Activated CD4-positive, alpha-beta T cell treated with anti-CD3 and anti-CD28 coated beads for 36 hours (primary cell): ENCODE data around the gene PLEKHH1. TPM values are rescaled to one million over a fixed set of nuclear protein-coding genes. Genes with fewer than 3 reads are reported as not detected.

Experiments used
- ATAC-seq: fragments of 200-7000 bp; cut with Tn5 transposase; one replicate; pipeline ENCODE4 v1.10.0; 2021; ENCODE audit warnings: mild to moderate bottlenecking, moderate library complexity
- CTCF ChIA-PET: fragments of 350-600 bp; sonication (Branson Sonifier 250); formaldehyde crosslinking; loops from one replicate; lab custom pipeline; 2021; ENCODE audit warnings: antibody characterized with exemption; lab: Charles Lee
- POLR2A ChIA-PET: fragments of 350-600 bp; sonication (Branson Sonifier 250); formaldehyde crosslinking; loops from one replicate; lab custom pipeline; 2021; ENCODE audit warnings: antibody characterized with exemption, inconsistent platforms; lab: Charles Lee
- DNase-seq: peaks from one replicate; pipeline ENCODE4 v3.0.0-alpha.2; 2020
- H3K27ac Mint-ChIP-seq: one replicate; pipeline ENCODE4 v1.8.0; 2021; ENCODE audit warnings: mixed read lengths
- H3K27me3 Mint-ChIP-seq: one replicate; pipeline ENCODE4 v1.8.0; 2021; ENCODE audit warnings: mixed read lengths
- H3K36me3 Mint-ChIP-seq: one replicate; pipeline ENCODE4 v1.8.0; 2021; ENCODE audit warnings: low read depth, mixed read lengths
- H3K4me1 Mint-ChIP-seq: one replicate; pipeline ENCODE4 v1.8.0; 2021; ENCODE audit warnings: mixed read lengths
- H3K4me3 Mint-ChIP-seq: one replicate; pipeline ENCODE4 v1.8.0; 2021; ENCODE audit warnings: mild to moderate bottlenecking, moderate library complexity, mixed read lengths
- H3K9me3 Mint-ChIP-seq: one replicate; pipeline ENCODE4 v1.8.0; 2021; ENCODE audit warnings: low read depth, mixed read lengths
- intact Hi-C, 2 experiments: fragments of 100-400 bp; cut with DNase I in 1 of 2; cut with micrococcal nuclease in 1 of 2; formaldehyde crosslinking; loops; one replicate each; pipeline versions ENCODE4 v1.14.2 to v1.15.1; 2022 to 2024; cut with DNase I, micrococcal nuclease
- total RNA-seq, 2 experiments: library from RNA; stranded (reverse); gene quantifications; one replicate each; pipeline ENCODE4 v1.2.3, GENCODE V29; 2021

The PLEKHH1 gene
- total RNA-seq, 2 experiments from 2014 or later = 4.1 to 5.7 TPM

DNA sequence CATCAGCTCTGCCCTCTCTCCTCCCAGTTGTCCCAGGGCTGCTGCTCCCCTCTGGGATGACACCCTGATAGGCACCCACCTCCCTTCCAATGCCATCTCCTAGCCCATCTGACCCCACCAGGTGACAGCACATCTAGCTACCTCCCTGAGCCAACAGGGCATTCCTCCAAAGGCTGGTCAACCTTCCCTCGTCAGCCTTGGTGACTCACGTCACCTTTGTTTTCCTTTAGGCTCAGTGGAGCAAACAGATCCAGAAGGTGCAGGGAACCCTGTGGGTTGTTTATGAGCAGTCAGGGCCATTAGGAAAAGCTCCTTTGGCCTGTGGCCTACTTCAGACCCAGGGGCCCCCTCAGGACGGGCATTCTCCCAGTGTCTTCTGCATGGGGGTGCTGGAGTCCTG, 34.6 kb downstream of the PLEKHH1 start:
- Mint-ChIP-seq H3K36me3 (no peaks in the 10 kb centered on the region), H3K27ac (no peak overlapping the region), H3K4me1 (no peaks in the 10 kb centered on the region), H3K4me3 (no peak overlapping the region), H3K27me3 (peaks cover 3% of the 10 kb centered on the region), H3K9me3 (no peaks in the 10 kb centered on the region)
- CTCF ChIA-PET = interaction anchor here (1.0 to 6.2 kb wide), 2 partner anchors 140 to 141 kb away, joined by 3 to 37 read pairs; no protein-coding TSS in a partner anchor
- DNase-seq (no peak), ATAC-seq (no peak)
- POLR2A ChIA-PET = no interaction called here
- intact Hi-C loops = no loop called here

DNA sequence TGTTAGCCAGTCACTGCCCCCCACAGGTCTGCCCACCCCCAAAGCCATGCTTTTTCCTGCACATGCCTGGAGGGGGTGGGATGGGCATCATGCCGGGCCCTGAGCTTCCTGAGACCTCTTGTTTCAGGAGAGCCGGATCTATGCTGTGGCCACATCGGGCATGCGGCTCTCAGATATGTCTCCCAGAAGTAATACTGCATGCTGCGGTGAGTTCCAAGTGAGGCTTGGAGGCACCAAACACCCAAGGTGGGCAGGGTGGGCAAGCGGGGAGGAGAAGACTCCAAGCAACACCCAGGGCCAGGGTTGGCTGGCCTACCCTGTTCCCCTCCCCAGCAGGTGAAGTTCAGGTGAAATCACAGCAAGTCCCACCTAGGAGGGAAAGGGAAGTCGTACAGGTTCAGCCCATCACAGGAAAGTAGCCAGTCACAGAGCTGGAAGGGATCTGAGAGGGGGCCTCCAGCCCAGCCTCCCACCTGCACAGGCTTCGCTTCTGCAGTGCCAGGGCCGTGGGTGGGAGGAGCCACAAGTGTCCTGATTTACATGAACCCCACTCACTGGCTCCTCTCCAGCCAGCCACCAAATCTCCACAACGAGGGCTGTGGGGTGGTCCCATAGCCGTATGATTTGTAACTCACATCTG, 36.0 kb downstream of the PLEKHH1 start:
- Mint-ChIP-seq H3K4me1 (no peaks in the 10 kb centered on the region), H3K9me3 (no peaks in the 10 kb centered on the region), H3K4me3 (no peak overlapping the region), H3K27ac (no peak overlapping the region), H3K36me3 (no peaks in the 10 kb centered on the region), H3K27me3 (peaks cover 3% of the 10 kb centered on the region)
- DNase-seq (no peak), ATAC-seq (no peak)
- intact Hi-C loops = no loop called here
- ChIA-PET CTCF (interaction anchor here (0.6 to 5.1 kb wide), 4 partner anchors 13 to 1210 kb away, joined by 3 to 159 read pairs (median 44); no protein-coding TSS in a partner anchor), POLR2A (no interaction called here)

DNA sequence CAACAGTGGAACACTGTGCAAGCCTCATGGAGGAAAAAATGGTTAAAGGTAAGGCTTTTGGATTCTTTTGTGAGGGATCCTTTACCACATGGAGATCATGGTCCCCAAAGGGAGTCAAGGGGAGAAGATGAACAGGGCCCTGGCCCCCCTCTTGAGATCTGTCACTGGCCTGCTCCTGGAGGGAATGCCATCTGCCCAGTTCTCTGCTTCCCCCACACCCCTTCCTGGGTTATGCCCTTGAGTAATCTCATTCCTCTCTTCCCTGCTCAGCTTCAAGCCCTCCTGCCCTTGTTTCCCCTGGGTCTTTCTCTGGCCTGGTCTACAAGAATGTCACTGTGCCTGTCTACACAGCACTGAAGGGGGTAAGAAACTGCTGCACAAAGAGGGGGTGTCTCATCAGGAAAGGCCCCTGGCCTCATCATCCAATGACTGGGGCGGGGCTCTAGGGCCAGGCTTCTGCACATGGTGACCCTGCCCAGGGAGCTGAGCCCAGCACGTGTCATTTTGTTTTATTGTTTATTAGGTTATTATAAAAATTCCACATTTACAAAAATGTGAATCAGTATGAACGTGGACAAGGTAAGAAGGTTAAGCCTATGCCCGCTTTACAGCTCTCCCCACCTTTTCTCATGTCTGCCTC, 36.7 kb downstream of the PLEKHH1 start:
- Mint-ChIP-seq H3K27ac (no peak overlapping the region), H3K4me1 (no peaks in the 10 kb centered on the region), H3K4me3 (no peak overlapping the region), H3K27me3 (peaks cover 3% of the 10 kb centered on the region), H3K36me3 (no peaks in the 10 kb centered on the region), H3K9me3 (no peaks in the 10 kb centered on the region)
- ATAC-seq (no peak), DNase-seq (no peak)
- POLR2A ChIA-PET = interaction anchor here (0.6 kb wide), 1 partner anchor 35 kb away, joined by 3 read pairs; no protein-coding TSS in a partner anchor
- intact Hi-C loops = loop anchor here in 1 of 2 experiments (5.0 kb wide), 1 partner anchor 1212 kb away; no protein-coding TSS in a partner anchor
- CTCF ChIA-PET = interaction anchor here (0.6 to 5.1 kb wide), 10 partner anchors 8 to 1546 kb away, joined by 4 to 159 read pairs (median 19); partner anchors contain the start of gene PIGH

DNA sequence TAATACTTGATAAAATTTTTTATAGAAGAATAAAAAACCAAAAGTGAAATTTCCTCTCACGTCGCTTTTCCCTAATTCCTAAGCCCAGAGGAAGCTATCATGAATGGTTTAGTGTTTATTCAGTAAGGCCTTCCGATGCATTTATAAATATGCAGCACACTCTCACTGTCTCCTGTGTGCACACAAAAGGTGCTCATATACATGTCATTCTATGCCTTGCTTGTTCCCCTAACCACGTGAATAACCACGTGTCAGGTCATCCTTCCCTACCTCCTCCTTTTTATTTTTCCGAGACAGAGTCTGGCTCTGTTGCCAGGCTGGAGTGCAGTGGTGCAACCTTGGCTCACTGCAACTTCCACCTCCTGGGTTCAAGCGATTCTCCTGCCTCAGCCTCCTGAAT, 37.4 kb downstream of the PLEKHH1 start:
- Mint-ChIP-seq H3K36me3 (no peaks in the 10 kb centered on the region), H3K27ac (no peak overlapping the region), H3K4me3 (no peak overlapping the region), H3K4me1 (no peaks in the 10 kb centered on the region), H3K27me3 (peaks cover 3% of the 10 kb centered on the region), H3K9me3 (no peaks in the 10 kb centered on the region)
- intact Hi-C loops = loop anchor here in 1 of 2 experiments (5.0 kb wide), 1 partner anchor 1213 kb away; no protein-coding TSS in a partner anchor
- ChIA-PET CTCF (interaction anchor here (0.8 to 5.1 kb wide), 22 partner anchors 8 to 155 kb away, joined by 3 to 159 read pairs (median 8); partner anchors contain the start of genes PIGH and PLEKHH1), POLR2A (interaction anchor here (0.6 kb wide), 2 partner anchors 34 to 61 kb away, joined by 3 read pairs; no protein-coding TSS in a partner anchor)
- ATAC-seq = no peak
- DNase-seq = no peak

DNA sequence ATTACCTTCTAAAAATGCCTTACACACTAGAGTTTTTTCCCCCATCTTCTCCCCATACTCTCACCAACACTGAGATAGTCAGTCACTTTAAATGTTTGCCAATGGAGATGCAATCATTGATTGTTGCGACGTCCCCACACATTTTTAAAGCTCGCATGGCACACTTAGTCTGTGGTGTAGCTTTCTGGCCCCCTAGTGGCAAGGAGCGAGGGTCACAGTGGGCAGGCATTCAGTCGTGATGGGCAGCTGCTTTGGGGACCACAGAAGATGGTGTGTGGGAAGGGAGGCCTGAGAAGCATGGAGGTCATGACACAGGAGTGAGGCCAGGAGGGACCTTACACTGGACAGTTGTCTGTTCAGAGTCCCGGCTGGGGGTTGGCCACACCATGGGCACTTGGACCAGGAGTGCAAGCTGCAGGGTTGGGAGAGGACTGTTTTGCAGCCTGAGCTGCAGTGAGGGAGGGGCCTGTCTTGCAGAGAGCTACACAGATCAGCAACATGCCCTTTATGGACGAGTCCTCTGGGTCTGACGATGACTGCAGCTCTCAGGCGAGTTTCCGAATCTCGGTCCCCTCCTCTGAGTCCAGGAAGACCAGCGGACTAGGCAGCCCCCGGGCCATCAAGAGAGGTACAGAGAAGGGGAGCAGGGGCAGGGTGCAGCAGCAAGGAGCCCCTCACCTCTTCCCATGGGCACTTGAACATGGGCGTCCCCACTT, 38.3 kb downstream of the PLEKHH1 start:
- Mint-ChIP-seq H3K4me3 (no peak overlapping the region), H3K9me3 (no peaks in the 10 kb centered on the region), H3K36me3 (no peaks in the 10 kb centered on the region), H3K27ac (no peak overlapping the region), H3K4me1 (no peaks in the 10 kb centered on the region), H3K27me3 (peaks cover 3% of the 10 kb centered on the region)
- intact Hi-C loops = loop anchor here (1.0 to 5.0 kb wide), 3 partner anchors 45 to 1214 kb away; no protein-coding TSS in a partner anchor
- ATAC-seq (peak; percentile 97), DNase-seq (peak; percentile 82)
- ChIA-PET POLR2A (no interaction called here), CTCF (interaction anchor here (0.5 to 5.1 kb wide), 47 partner anchors 9 to 1519 kb away, joined by 3 to 159 read pairs (median 4); partner anchors contain the start of genes PIGH, PLEKHH1 and TMEM229B)

DNA sequence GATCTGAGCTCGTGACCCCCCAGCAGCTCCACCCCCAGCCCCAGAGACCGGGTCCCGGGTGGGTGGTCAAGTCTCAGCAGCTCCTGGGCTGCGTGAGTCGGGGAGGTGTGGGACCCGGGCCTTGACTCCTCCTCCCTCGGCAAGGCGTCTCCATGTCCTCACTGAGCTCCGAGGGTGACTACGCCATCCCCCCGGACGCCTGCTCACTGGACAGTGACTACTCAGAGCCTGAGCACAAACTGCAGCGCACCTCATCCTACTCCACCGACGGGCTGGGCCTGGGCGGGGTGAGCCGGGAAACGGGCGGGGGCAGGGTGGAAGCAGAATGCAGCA, 38.9 kb downstream of the PLEKHH1 start:
- CTCF ChIA-PET = interaction anchor here (0.5 to 5.1 kb wide), 32 partner anchors 10 to 1519 kb away, joined by 3 to 159 read pairs (median 6); partner anchors contain the start of genes PIGH, PLEKHH1 and TMEM229B
- ATAC-seq (no peak), DNase-seq (no peak)
- POLR2A ChIA-PET = no interaction called here
- Mint-ChIP-seq H3K36me3 (no peaks in the 10 kb centered on the region), H3K9me3 (no peaks in the 10 kb centered on the region), H3K27ac (no peak overlapping the region), H3K4me1 (no peaks in the 10 kb centered on the region), H3K27me3 (peaks cover 3% of the 10 kb centered on the region), H3K4me3 (no peak overlapping the region)
- intact Hi-C loops = loop anchor here (1.0 to 5.0 kb wide), 3 partner anchors 46 to 1215 kb away; no protein-coding TSS in a partner anchor

DNA sequence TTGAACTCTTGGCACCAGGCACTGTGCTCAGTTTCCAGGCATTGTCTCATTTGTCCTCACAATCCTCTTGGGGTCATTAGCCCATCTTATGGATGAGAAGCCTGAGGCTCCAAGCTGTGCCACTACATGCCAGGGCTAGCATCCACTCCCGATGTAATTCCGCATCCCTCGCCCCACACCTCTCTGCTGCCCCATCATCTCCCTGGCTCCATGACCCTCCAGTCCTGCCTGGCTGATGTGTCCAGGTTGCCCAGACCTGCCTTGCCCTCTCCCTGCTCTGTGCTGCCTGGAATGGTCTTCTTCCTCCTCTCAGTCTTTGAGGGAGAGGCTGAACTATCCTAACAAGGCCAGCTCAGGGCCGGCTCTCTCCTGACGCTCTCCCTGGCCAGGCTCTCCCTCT, 39.5 kb downstream of the PLEKHH1 start:
- H3K4me3 Mint-ChIP-seq = no peak overlapping the region
- no peaks in the 10 kb centered on the region for H3K4me1 Mint-ChIP-seq
- no peaks in the 10 kb centered on the region for H3K9me3 Mint-ChIP-seq
- CTCF ChIA-PET = interaction anchor here (0.8 to 5.1 kb wide), 9 partner anchors 10 to 144 kb away, joined by 3 to 159 read pairs (median 24); partner anchors contain the start of gene PIGH
- POLR2A ChIA-PET = no interaction called here
- peaks cover 3% of the 10 kb centered on the region for H3K27me3 Mint-ChIP-seq
- ATAC-seq (no peak), DNase-seq (no peak)
- H3K27ac Mint-ChIP-seq = no peak overlapping the region
- intact Hi-C loops = loop anchor here in 1 of 2 experiments (5.0 kb wide), 1 partner anchor 1215 kb away; no protein-coding TSS in a partner anchor
- H3K36me3 Mint-ChIP-seq = no peaks in the 10 kb centered on the region

DNA sequence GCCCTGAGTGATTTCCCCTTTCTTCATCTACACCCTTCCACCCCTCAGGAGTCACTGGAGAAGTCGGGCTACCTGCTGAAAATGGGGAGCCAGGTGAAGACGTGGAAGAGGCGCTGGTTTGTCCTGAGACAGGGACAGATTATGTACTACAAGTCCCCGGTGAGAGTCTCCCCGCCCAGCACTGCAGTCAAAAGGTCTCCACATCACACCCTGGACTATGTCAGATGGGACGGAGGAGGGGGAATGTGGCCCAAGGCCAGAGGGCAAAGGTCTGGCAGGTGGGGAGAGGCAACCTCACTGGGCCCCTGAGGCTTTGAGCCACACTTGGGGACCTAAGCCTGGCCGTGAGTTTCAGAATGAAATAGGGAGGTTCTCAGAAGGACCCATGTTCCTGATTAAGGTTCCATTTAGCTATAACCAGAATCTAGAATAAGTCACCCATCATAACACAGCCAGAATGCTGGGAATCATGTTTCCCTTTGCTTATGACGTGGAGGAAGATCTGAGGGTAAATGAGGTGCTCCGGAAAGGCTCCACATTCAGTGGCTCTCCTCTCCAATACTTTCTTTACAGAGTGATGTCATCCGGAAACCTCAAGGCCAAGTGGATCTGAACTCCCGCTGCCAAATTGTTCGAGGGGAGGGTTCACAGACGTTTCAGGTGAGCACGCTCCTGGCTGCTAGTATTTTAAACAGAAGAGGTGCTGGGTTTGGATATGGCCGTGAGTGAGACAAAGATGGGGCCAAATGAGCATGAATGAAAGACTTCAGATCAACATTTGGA, 40.3 kb downstream of the PLEKHH1 start:
- H3K4me1 Mint-ChIP-seq = no peaks in the 10 kb centered on the region
- ChIA-PET CTCF (interaction anchor here (0.8 to 5.1 kb wide), 6 partner anchors 9 to 144 kb away, joined by 3 to 159 read pairs (median 32); partner anchors contain the start of gene TMEM229B), POLR2A (no interaction called here)
- DNase-seq (no peak), ATAC-seq (no peak)
- intact Hi-C loops = loop anchor here in 1 of 2 experiments (5.0 kb wide), 1 partner anchor 1216 kb away; no protein-coding TSS in a partner anchor
- no peaks in the 10 kb centered on the region for H3K36me3 Mint-ChIP-seq
- H3K27me3 Mint-ChIP-seq = peaks cover 3% of the 10 kb centered on the region
- H3K27ac Mint-ChIP-seq = no peak overlapping the region
- H3K9me3 Mint-ChIP-seq = no peaks in the 10 kb centered on the region
- no peak overlapping the region for H3K4me3 Mint-ChIP-seq

DNA sequence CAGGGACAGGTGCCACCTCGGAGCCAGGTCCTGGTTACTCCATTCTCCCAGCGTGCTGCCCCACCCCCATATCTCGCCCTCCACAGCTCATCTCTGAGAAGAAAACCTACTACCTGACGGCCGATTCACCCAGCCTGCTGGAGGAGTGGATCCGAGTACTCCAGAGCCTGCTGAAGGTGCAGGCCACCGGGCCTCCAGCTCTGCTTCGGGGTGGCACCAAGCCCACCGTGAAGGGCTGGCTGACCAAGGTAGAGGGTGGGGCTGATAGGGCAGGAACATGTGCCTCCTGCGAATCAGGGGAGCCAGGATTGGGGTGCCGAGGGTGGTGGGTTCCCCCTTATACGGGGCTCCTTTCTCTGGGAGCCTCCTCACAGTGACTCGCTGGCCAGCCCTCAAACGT, 41.1 kb downstream of the PLEKHH1 start:
- POLR2A ChIA-PET = no interaction called here
- Mint-ChIP-seq H3K4me3 (no peak overlapping the region), H3K9me3 (no peaks in the 10 kb centered on the region), H3K27me3 (peaks cover 3% of the 10 kb centered on the region), H3K36me3 (no peaks in the 10 kb centered on the region), H3K27ac (no peak overlapping the region), H3K4me1 (no peaks in the 10 kb centered on the region)
- intact Hi-C loops = loop anchor here in 1 of 2 experiments (5.0 kb wide), 1 partner anchor 1217 kb away; no protein-coding TSS in a partner anchor
- CTCF ChIA-PET = interaction anchor here (1.0 kb wide), 1 partner anchor 130 kb away, joined by 3 read pairs; no protein-coding TSS in a partner anchor
- DNase-seq (no peak), ATAC-seq (no peak)

DNA sequence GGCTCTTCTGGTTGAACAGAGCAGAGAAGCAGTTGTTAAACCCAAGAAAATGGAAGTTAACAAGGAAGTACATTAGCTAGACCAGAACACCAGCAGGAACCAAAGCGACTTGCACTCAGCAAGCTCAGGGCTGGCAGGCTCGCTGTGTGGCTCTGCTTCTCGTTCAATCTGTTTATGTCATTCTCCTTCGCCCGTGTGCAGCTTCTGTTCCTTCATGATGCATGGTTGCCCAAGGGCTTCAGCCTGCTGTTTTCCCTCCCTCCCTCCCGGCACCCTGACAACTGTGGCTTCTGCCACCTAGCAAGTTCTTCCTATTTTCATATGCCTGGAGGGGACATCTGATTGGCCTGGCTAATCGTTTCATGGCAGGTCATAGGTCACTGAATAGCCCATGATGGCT, 41.7 kb downstream of the PLEKHH1 start:
- intact Hi-C loops = loop anchor here in 1 of 2 experiments (5.0 kb wide), 1 partner anchor 1218 kb away; no protein-coding TSS in a partner anchor
- ATAC-seq (no peak), DNase-seq (no peak)
- no peaks in the 10 kb centered on the region for H3K36me3 Mint-ChIP-seq
- ChIA-PET POLR2A (interaction anchor here (0.7 kb wide), 1 partner anchor 126 kb away, joined by 3 read pairs; no protein-coding TSS in a partner anchor), CTCF (interaction anchor here (1.0 to 1.9 kb wide), 2 partner anchors 10 to 129 kb away, joined by 3 to 6 read pairs; no protein-coding TSS in a partner anchor)
- peaks cover 3% of the 10 kb centered on the region for H3K27me3 Mint-ChIP-seq
- no peak overlapping the region for H3K4me3 Mint-ChIP-seq
- H3K27ac Mint-ChIP-seq = no peak overlapping the region
- H3K9me3 Mint-ChIP-seq = no peaks in the 10 kb centered on the region
- H3K4me1 Mint-ChIP-seq = no peaks in the 10 kb centered on the region
